Peyer's patch (tissue), 4 donors: ENCODE results near the gene TINCR. TPM values are rescaled to one million over a fixed set of nuclear protein-coding genes. Genes with fewer than 3 reads are reported as not detected.

Experiments used
- DNase-seq, 3 donors: peaks; one replicate each; pipeline ENCODE4 v3.0.0-alpha.2; 2017 to 2019
- H3K27ac ChIP-seq, 4 donors: fragments of 200-600 bp; sonication (generic); one replicate each; pipeline ENCODE4 v1.5.1; 2016 to 2019
- H3K27me3 ChIP-seq, 2 donors: fragments of 200-600 bp; sonication (generic); one replicate each; pipeline ENCODE4 v1.5.1; 2019
- H3K36me3 ChIP-seq, 3 donors: fragments of 200-600 bp; sonication (generic); one replicate each; pipeline ENCODE4 v1.5.1; 2016 to 2019
- H3K4me1 ChIP-seq, 4 donors: fragments of 200-600 bp; sonication (generic); one replicate each; pipeline ENCODE4 v1.5.1; 2016 to 2019
- H3K4me3 ChIP-seq, 4 donors: fragments of 200-600 bp; sonication (generic); 1 replicate in 3 of 4; 2 replicates in 1 of 4; pipeline ENCODE4 v1.5.1; 2016 to 2019; ENCODE audit warnings: mild to moderate bottlenecking in 1 of 4
- H3K9me3 ChIP-seq, 4 donors: fragments of 200-600 bp; sonication (generic); one replicate each; pipeline ENCODE4 v1.5.1; 2016 to 2019; ENCODE audit warnings: mild to moderate bottlenecking in 1 of 4
- CTCF ChIP-seq, 6 experiments: fragments of 450-650 bp in 4 of 6; fragments of 200-600 bp in 2 of 6; sonication (generic) in 1 of 6; IDR thresholded peaks; one replicate each; pipeline ENCODE4 v1.5.1; 2017 to 2019; ENCODE audit warnings: antibody characterized with exemption in 6 of 6, mild to moderate bottlenecking in 3 of 6, moderate library complexity in 1 of 6
- POLR2A ChIP-seq, 2 donors: fragments of 450-650 bp; IDR thresholded peaks; one replicate each; pipeline ENCODE4 v1.5.1; 2017; ENCODE audit warnings: antibody characterized with exemption in 2 of 2, mild to moderate bottlenecking in 2 of 2, moderate library complexity in 2 of 2
- small RNA-seq, 2 donors: library from RNA; depleted of rRNA; stranded (forward); fragments of <200 nt; gene quantifications; one replicate each; pipeline ENCODE3, GENCODE V24; 2016
- total RNA-seq, 4 donors: library from RNA; depleted of rRNA; stranded (reverse); fragments of >200 nt; gene quantifications; one replicate each; pipeline ENCODE4 v1.1.0, GENCODE V29; 2016

TINCR gene
- total RNA-seq, 4 donors from 2014 or later, result 0.67 to 2.6 (median 1.2) TPM; not detected in 1

DNA sequence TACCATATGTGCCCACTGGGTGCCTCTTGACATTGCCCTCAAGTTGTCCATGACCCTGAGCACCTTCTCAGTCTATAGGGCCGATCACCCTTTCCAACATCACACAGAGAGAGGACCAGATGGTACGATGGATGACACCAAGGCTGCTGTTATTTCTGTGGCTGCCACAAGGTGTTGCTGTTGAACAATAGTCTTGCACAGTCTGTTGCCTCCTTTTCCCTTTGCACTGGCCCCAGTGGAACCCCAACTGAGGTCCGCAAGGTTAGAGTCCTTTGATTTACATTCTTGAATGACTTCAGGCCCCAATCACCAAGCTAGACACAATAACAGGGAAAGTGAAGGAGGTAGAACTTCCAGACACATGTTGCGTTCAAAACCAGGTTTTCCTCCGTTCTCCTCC, 52.0 kb downstream of the TINCR start:
- Histone ChIP-seq H3K36me3 (no peaks in the 10 kb centered on the region), H3K4me3 (no peak overlapping the region)

GRCh38 chr19:5514001-5514400, 53.8 kb downstream of the TINCR start:
- no peak for TF ChIP-seq CTCF (IDR thresholded peaks at IDR 0.05)
- TF ChIP-seq POLR2A (IDR thresholded peaks at IDR 0.05), result no peak
- no peak overlapping the region for H3K27ac ChIP-seq
- no peaks in the 10 kb centered on the region for H3K27me3 ChIP-seq
- H3K4me1 ChIP-seq, result no peaks in the 10 kb centered on the region
- H3K4me3 ChIP-seq, result no peak overlapping the region
- no peaks in the 10 kb centered on the region for H3K36me3 ChIP-seq
- no peaks in the 10 kb centered on the region for H3K9me3 ChIP-seq
- DNase-seq, result no peak

More for the DNA sequence above, 52.0 kb downstream of the TINCR start:
- DNase-seq, result no peak
- H3K9me3 ChIP-seq, result no peaks in the 10 kb centered on the region
- no peak for TF ChIP-seq CTCF (IDR thresholded peaks at IDR 0.05)
- TF ChIP-seq POLR2A (IDR thresholded peaks at IDR 0.05), result no peak
- H3K4me1 ChIP-seq, result no peaks in the 10 kb centered on the region
- H3K27me3 ChIP-seq, result no peaks in the 10 kb centered on the region
- H3K27ac ChIP-seq, result no peak overlapping the region

- TF ChIP-seq CTCF (IDR thresholded peaks at IDR 0.05) (no peak), POLR2A (IDR thresholded peaks at IDR 0.05) (no peak)
These were observed 55.0 kb downstream of the TINCR start for GRCh38 chr19:5512715-5513114.

More at GRCh38 chr19:5512715-5513114, 55.0 kb downstream of the TINCR start:
- Histone ChIP-seq H3K27ac (no peak overlapping the region), H3K27me3 (no peaks in the 10 kb centered on the region), H3K4me3 (no peak overlapping the region), H3K36me3 (no peaks in the 10 kb centered on the region), H3K4me1 (no peaks in the 10 kb centered on the region), H3K9me3 (no peaks in the 10 kb centered on the region)
- no peak for DNase-seq

Small RNA genes lying within 50 kb of the gene (small RNA-seq; reads per million reads assigned to genes)
- gene SNRPEP4, result 0 to 0.45 reads per million in 2 donors

Other genes starting within 250 kb of the TINCR start
- gene PTPRS, start 227.1 kb downstream of the TINCR start, total RNA-seq, result 10 to 100 TPM; 14.2 to 85.8 (median 24.7) TPM
- gene ZNRF4, start 112.5 kb downstream of the TINCR start, total RNA-seq, result not detected
- gene SAFB2, start 54.8 kb upstream of the TINCR start, total RNA-seq, result 100 to 1,000 TPM in 3 of 4 donors, 10 to 100 TPM in 1; 59.5 to 200 (median 121) TPM
- 100 to 1,000 TPM in 3 of 4 donors, 10 to 100 TPM in 1; 86.3 to 374 (median 163) TPM for gene SAFB, start 55.1 kb upstream of the TINCR start, total RNA-seq
- gene MICOS13, start 112.6 kb upstream of the TINCR start, total RNA-seq, result 10 to 100 TPM; 11.6 to 48.0 (median 40.0) TPM
- 10 to 100 TPM in 1 of 4 donors, 1 to 10 TPM in 2, not detected in 1; 4.9 to 17.3 (median 7.2) TPM for gene HSD11B1L, start 113.1 kb upstream of the TINCR start, total RNA-seq
- 100 to 1,000 TPM; 170 to 440 (median 262) TPM for gene RPL36, start 122.3 kb upstream of the TINCR start, total RNA-seq
- gene LONP1, start 152.2 kb upstream of the TINCR start, total RNA-seq, result 10 to 100 TPM; 31.7 to 75.9 (median 47.4) TPM
- not detected for gene CATSPERD, start 152.7 kb upstream of the TINCR start, total RNA-seq
- 10 to 100 TPM in 1 of 4 donors, 1 to 10 TPM in 3; 6.5 to 21.3 (median 9.0) TPM for gene PRR22, start 216.8 kb upstream of the TINCR start, total RNA-seq
- gene DUS3L, start 223.2 kb upstream of the TINCR start, total RNA-seq, result 10 to 100 TPM; 31.5 to 91.6 (median 71.2) TPM
- gene NRTN, start 237.1 kb upstream of the TINCR start, total RNA-seq, result 1 to 10 TPM in 2 of 4 donors, under 1 TPM in 1, not detected in 1; 0.88 to 4.8 (median 3.5) TPM